PC-9 (cell line): ENCODE measurements around the gene MYO7B.

ENCODE experiments used
- CTCF ChIP-seq: fragments of 200-600 bp; sonication (generic); conservative IDR thresholded peaks from 2 replicates; pipeline ENCODE4 v1.6.1; 2017; ENCODE audit warnings: mixed run types, antibody characterized with exemption, mild to moderate bottlenecking, moderate library complexity
- EZH2 ChIP-seq: fragments of 200-600 bp; sonication (generic); IDR thresholded peaks from 2 replicates; pipeline ENCODE4 v1.8.0; 2017; ENCODE audit warnings: antibody characterized with exemption, low read depth

GRCh38 chr2:127650041-127650784 lies 114.7 kb downstream of the MYO7B start:
- TF ChIP-seq CTCF (peak; percentile 58; the same call in 1 of the 2 replicates), EZH2 (no peak)
